ENCODE data around the gene COMMD8. TPM values are rescaled to one million over a fixed set of nuclear protein-coding genes. Genes with fewer than 3 reads are reported as not detected.

The COMMD8 gene
- total RNA-seq, 1 experiment from 2014 or later: 28.1 TPM

Other genes starting within 250 kb of the COMMD8 start
- gene ATP10D, start 21.6 kb upstream of the COMMD8 start, total RNA-seq (2014; rRNA removed; shearing (Covaris generic)): 9.3 and 13.3 TPM in 2 replicates